NCI-H1417 treated with DMSO at 0.1 percent for 48 hours (cell line): ENCODE measurements around the gene THRAP3.

Source experiments
- DNase-seq: peaks from one replicate; lab custom pipeline; 2025; lab: John Stamatoyannopoulos, UW

The THRAP3 gene

DNA sequence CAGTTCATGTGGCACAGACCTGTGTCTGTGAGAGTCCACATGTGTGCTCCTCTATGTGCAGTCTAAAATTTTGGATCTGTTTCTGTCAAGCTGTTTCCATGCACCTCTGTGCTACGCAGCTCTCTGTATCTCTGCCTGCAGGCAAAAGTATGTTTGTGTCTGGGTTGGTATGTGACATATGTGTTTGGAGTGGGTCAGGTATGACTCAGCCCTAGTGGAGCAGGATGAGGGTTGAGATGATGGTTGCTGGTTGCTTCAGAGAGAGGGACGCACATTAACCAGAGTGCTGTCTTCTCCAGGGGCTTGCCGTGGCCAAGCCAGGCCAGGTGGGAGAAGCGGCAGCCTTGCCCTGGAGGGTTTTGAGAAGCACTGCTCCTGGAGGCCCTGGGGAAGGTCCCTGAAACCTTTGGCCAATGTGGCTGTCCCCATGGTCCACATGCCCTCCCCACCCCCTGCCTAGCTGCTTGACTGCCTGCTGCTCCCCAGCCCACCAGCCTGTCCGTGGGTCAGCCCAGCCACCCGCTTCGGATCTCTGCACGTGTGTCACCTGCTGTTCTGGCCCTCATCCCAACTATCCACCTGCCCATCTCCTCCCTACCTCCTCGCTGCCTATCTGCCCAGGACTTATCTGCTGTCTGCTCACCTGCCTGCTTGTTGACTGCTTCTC lies 103.3 kb downstream of the THRAP3 start:
- no peak for DNase-seq

GRCh38 chr1:36328088-36328480 lies 103.8 kb downstream of the THRAP3 start:
- DNase-seq, result no peak

DNA sequence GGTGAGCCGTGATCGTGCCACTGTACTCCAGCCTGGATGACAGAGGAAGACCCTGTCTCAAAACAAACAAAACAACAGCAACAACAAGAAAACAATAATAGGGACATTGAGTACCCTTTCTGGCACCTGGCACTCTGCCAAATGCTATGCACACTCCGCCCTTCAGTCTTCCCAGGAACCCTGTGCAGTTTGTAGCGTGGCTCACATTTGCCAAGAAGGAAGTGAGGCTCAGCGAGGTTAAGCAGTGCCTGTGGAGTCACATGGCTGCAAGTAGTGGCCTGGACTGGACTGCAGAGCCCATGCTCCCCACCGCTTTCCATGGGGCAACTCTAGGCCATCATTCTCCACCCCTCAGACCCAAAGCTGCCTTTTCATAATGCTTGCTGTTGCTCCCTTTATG lies 104.5 kb downstream of the THRAP3 start:
- no peak for DNase-seq

- DNase-seq, result no peak
Measured at GRCh38 chr1:36329817-36330216, 105.6 kb downstream of the THRAP3 start.

GRCh38 chr1:36330940-36331339 lies 106.7 kb downstream of the THRAP3 start:
- DNase-seq, result no peak

DNA sequence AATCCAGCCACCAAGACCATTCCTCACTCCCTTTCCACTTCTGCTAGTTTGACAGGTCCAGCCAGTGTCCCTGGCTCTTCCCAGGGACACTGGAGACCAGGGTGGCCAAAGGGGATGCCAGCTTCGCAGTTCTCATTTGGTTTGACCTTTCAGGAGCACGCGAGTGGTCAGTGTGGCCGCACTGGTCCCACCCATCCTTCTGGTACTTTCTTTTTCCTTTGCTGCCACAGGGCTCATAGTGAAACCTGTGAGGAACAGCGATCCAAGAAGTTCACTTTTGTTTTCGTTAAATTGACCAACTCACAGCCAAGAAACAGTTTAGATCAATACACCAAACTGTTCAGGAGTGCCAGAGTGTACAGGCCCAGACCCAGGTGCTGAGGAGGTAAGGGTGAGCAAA lies 113.6 kb downstream of the THRAP3 start:
- DNase-seq, result no peak

- DNase-seq, result no peak
Measured at GRCh38 chr1:36339215-36339614, 115.0 kb downstream of the THRAP3 start.

DNA sequence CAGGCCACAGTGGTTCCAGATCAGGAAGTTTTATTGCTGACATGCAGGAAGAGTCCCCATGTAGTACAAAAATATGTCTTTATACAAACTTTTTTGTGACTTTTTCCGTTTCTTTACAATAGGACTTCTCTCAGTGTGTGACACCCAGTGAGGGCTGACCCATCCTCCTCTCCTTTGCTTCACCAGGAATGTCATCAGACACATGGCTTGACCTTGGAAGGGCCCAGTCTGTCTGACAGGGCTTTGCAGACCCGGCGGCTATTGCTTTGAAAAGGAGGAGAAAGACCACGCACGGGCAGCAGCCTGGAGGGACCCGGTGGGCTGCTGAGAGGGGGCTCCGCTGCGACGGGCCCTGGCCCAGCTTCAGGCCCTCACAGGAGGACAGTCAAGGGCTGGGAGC lies 115.4 kb downstream of the THRAP3 start:
- no peak for DNase-seq

DNA sequence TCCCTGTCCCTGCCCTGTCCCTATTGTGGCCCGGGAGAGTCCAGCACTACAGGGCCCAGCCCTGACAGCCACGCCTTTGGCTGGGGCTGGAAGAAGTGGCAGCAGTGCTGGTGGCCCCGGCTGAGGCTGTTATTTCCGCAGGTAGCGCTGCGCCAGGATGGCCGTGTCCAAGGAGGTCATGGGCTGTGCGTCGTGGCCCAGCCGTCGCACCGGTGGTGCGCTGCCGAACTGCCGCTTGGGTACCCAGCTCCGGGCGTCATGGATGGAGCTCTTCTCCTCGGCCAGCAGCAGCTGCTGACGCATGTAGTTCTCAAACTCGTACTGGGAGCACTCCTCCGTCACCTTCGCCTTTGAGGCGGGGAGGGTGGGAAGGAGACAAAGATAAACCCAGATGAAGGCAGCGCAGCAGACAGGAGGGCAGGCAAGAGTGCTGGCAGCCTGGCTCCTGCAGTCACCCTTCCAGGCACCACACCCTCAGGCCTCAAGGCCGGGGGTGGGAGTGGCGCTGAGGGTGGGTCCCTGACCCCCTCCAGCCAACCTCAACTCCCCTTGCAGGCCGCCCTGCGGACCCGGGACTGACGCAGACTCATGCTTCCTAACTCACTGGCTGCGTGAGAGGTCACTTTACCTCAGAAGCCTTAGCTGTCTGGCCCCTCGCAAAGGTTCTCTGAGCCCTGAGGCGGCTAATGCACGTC lies 117.5 kb downstream of the THRAP3 start:
- no peak for DNase-seq

DNA sequence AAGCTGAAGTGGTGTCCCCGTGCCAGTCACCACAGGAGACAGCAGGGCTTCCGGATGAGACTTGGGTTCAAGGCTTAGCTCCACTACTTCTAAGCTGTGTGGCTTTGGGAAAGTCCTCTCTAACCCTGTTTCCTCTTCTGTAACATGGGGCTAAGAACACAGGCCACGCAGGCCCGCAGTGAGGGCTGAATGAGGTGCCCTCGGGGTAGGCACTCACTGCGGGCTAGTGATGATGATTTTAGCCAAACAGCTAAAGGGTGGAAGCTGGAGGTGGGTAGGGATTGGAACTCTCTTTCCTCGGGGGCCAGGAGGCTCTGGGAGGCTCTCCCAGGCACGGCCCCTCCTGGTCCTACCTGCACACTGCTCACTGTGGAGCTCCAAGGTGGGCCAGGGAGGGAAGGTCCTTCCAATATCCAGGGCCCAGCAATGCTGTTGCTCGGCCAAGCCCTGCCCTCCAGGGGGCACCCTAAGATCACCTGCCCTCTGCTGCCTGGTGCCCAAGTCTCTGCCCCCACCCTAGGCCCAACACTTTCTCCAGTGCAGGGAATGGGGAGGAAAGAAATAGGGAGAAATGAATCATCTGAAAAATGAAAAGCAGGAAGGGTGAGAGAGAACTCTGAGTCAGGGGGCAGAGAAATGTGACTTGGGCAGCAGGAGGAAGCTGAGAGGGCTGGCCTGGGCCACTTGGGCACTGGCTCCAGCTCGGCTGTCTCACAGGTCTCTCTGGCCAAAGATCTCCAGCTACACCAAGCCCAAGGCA lies 118.4 kb downstream of the THRAP3 start:
- DNase-seq, result no peak

DNA sequence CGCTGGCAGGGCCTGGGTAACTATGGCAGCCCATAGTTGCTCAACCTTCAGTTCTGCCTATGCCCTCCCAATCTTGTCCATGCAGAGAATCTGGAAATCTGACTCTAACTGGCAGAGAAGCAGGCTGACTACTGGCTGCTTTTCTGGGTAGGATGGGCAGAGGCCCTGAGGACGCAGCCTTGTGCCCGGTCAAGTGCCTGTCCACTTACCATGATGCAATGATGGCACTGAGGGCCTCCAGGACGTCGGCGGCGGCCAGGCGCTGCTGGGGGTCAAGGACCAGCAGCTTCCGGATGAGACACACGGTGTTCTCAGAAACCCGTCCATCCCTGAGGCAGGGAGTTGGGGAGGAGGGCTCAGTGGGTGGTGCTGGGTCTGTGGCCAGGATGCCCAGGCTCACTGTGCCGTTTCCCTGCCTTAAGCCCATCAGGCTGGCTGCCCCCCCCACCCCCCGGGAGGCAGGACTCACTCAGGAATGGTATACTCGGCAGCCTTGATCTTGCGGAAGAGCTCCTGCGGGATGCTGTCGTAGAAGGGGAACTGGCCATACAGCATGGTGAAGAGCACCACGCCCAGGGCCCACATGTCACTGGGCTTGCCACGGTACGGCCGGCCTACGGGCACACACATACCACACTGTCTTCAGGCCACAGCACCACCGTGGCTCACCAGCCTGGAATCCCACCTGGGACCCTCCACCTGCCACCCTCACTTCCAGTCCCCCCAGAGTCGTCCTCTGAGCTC lies 119.6 kb downstream of the THRAP3 start:
- no peak for DNase-seq

DNA sequence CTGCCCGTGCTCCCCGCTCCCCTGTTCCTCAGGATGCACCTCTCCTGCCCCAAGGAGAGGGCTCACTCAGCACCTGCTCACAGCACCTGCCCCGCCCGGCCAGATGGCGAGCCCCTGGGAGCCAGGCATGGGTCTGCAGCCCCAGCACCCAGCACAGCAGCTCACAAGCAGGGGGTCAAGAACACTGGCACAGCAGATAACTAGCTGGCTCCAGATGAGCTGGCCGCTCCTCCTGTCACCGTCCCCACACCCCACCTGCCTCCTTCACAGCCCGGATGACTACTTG lies 120.1 kb downstream of the THRAP3 start:
- DNase-seq, result no peak

GRCh38 chr1:36345353-36345752 lies 121.1 kb downstream of the THRAP3 start:
- DNase-seq, result no peak

- DNase-seq, result no peak
Measured at GRCh38 chr1:36346741-36347370, 122.6 kb downstream of the THRAP3 start.

GRCh38 chr1:36349241-36349671 lies 125.0 kb downstream of the THRAP3 start:
- no peak for DNase-seq

DNA sequence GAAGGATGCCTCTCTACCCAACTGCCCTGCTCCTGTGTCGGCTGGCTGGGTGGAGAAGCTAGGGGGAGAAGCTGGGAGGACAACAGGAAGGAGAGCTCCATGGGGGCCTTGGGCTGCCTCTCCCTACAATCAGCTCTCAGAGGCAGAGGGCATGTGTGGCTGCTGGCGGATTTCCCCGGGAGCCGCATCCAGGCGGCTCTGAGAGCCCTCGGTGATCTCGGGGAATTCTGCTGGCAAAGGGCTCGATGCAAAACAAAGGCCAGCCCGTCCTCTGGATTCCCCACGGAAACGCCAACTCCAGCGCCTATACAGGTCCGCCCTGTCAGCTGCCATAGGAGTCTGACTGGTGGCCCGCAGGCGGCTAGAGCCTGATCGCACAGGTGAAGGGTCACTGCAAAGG lies 125.6 kb downstream of the THRAP3 start:
- no peak for DNase-seq

GRCh38 chr1:36350659-36351226 lies 126.5 kb downstream of the THRAP3 start:
- no peak for DNase-seq

DNA sequence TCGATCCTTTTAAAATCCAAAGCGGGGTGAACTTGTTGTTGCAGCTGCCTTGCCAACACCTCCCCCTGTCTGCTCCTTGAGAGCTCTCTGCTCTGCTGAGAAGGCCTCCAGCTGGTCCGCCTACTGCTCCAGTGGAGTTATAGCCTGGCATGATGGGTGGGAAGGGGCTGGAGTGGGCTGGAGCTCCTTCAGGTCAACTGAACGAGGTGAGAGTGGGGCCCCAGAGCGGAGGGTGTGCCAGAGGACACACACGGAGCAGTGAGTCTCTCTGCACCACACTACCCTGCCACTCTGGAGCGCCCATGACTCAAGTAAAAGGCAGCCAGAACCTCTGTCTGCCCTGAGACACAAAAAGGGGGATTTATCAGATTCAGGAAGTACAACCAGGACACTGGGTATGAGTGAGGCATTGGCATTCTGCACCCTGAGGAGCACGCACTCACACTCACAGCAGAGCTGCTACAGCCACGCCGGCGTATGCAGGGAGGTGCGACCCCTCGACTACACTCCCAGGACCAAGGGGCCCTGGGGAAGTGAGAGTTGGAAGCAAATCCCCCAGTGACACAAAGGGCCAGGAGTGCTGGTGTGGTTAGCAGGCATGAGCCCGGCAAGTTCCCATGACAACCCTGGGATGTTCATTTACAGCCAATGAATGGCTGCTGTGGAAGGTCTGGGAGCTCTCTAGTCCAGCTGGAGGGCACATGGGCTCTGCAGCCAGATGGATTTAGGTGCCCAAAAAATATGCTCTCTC lies 127.2 kb downstream of the THRAP3 start:
- DNase-seq, result no peak

DNA sequence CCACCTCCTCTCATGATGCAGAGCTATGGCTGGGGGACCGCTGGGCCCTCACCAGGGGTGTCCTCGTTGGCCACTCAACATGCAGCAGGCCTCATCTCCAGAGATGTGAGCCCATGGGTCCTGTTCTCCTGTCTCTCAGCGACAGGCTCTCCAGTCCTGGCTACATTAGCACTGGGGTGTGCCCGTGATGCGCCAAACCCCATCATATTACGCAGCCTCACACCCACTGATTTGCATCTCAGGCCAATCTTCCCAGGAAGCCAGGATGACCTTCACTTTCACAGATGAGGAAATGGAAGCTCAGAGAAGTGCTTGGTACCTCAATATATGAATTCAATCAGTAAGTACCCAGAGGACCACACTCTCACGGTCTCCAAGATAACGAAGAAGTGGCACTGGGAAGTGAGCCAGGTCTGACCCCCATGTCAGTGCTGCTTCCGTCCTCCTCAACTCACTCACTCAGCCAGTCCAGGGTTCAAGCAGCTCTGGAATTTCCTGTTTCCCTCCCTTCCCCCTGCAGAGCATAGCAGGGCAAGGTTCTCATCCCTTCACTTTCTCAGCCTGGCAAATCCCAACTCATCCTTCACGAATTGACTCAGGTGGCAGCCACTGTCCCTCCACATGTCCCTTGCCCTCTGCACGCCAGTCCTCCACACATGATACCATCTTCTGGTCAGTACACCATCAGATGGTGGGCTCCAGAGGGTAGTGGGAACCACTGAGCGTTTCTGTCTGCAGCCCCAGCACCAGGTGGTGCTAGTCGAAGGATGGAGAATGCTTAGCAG lies 128.1 kb downstream of the THRAP3 start:
- no peak for DNase-seq
